ENCODE data around the gene NDUFS6. TPM values are rescaled to one million over a fixed set of nuclear protein-coding genes. Genes with fewer than 3 reads are reported as not detected.

Gene NDUFS6
- total RNA-seq, 1 donor from 2014 or later, result 40.3 TPM

DNA sequence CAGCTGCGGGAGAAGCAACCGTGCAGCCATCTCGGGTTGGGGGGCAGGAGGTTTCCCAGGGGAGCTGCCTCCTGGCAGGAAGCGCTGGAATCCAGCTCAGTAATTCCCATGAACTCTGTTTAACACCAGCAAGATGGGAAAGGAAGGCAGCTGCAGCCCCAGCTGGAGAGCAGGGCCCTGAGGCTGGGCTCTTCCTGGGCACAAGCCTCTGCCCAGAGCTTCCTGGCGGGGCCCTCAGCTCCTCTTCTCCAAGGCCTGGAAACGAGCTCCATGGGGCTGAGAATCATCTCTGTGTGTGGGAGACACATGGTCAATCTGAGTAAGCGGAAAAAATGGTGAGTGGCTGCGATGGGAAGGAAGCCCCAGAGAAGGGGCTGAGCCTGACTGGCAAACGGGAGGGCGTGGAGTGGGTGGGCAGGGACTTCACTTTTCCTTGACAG is 7.9 kb upstream of the NDUFS6 start:
- peaks cover 12% of the 10 kb centered on the region for H3K4me1 Mint-ChIP-seq (ENCODE audit: low read depth, unreplicated experiment)
- no peak for TF ChIP-seq CTCF (IDR thresholded peaks at IDR 0.05; ENCODE audit: partially characterized antibody, unreplicated experiment)
- peaks cover 2% of the 10 kb centered on the region for H3K9me3 Mint-ChIP-seq (ENCODE audit: unreplicated experiment)
- no peaks in the 10 kb centered on the region for H3K27me3 Mint-ChIP-seq (ENCODE audit: unreplicated experiment)
- no peak for DNase-seq
- no peak overlapping the region for H3K4me3 Mint-ChIP-seq (ENCODE audit: unreplicated experiment)
- H3K27ac Mint-ChIP-seq (ENCODE audit: unreplicated experiment), result no peak overlapping the region
- no peaks in the 10 kb centered on the region for H3K36me3 Mint-ChIP-seq (ENCODE audit: unreplicated experiment)

DNA sequence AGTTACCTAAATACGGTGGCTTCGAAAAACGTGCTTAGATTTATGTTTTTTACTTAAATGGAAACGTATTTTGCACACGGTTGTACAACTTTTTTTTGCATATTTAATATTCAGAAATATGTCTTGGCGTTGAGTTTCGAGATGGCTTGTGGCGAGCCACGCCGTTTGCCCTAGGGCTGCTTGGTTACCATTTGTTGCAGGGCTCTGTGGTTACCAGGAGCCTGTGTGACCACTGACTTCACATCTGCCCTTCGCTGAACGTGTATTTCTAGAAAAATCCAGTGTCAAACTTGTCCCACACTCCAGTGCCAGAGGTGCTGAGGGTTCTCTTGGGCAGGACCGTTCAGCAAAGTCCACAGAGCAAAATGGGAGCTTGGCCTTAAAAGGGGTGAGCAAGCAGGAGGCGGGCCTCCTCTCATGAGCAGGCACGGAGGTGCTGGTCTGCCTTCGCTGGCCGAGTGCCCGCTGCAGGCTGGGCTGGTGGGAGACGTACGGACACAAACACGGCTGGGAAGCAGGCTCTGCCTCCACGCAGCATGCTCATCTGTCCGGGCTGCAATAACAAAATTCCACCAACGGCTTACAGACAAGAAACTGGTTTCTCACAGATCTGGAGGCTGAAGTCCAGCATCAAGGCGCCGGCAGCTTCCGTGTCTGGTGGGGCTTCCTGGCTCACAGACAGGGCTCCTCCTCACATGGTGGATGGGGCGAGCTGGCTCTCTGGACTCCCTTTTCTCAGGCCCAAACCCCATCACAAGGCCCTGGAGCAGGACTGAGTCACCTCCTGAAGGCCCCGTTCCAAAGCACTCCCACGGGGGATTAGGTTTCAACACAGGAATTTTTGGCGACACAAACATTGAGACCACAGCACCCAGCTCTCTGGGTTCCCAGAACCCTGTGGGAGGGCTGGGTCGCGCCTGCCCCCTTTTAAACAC is 7.0 kb upstream of the NDUFS6 start:
- no peak overlapping the region for H3K27ac Mint-ChIP-seq (ENCODE audit: unreplicated experiment)
- H3K36me3 Mint-ChIP-seq (ENCODE audit: unreplicated experiment), result no peaks in the 10 kb centered on the region
- TF ChIP-seq CTCF (IDR thresholded peaks at IDR 0.05; ENCODE audit: partially characterized antibody, unreplicated experiment), result no peak
- no peak for DNase-seq
- H3K4me3 Mint-ChIP-seq (ENCODE audit: unreplicated experiment), result no peak overlapping the region
- H3K9me3 Mint-ChIP-seq (ENCODE audit: unreplicated experiment), result peaks cover 5% of the 10 kb centered on the region
- H3K27me3 Mint-ChIP-seq (ENCODE audit: unreplicated experiment), result no peaks in the 10 kb centered on the region
- peaks cover 16% of the 10 kb centered on the region for H3K4me1 Mint-ChIP-seq (ENCODE audit: low read depth, unreplicated experiment)

DNA sequence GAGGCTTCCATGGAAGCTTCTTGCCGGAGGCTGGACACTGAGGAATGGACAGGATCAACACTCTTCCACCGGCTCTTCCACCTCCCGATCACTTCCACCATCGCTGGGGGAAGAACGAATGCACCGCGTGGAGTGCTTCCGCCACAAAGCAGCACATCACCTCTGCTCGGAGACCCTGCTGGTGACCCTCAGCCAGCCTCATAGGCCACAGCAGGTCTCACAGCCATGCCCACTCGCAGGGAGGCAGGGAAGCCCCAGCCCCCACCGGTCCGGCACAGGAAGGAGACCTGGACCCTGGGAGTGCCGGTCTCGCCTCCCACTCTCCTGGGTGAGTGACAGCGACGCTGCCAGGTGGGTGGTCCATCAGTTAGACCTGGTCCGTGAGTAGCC is 6.3 kb upstream of the NDUFS6 start:
- Mint-ChIP-seq H3K4me3 (ENCODE audit: unreplicated experiment) (no peak overlapping the region), H3K27ac (ENCODE audit: unreplicated experiment) (no peak overlapping the region), H3K27me3 (ENCODE audit: unreplicated experiment) (peaks cover 1% of the 10 kb centered on the region), H3K4me1 (ENCODE audit: low read depth, unreplicated experiment) (peaks cover 16% of the 10 kb centered on the region), H3K36me3 (ENCODE audit: unreplicated experiment) (no peaks in the 10 kb centered on the region), H3K9me3 (ENCODE audit: unreplicated experiment) (peaks cover 7% of the 10 kb centered on the region)
- TF ChIP-seq CTCF (IDR thresholded peaks at IDR 0.05; ENCODE audit: partially characterized antibody, unreplicated experiment), result no peak
- DNase-seq, result no peak

- peaks cover 12% of the 10 kb centered on the region for H3K4me1 Mint-ChIP-seq (ENCODE audit: low read depth, unreplicated experiment)
- H3K27ac Mint-ChIP-seq (ENCODE audit: unreplicated experiment), result no peak overlapping the region
- peaks cover 12% of the 10 kb centered on the region for H3K9me3 Mint-ChIP-seq (ENCODE audit: unreplicated experiment)
- H3K27me3 Mint-ChIP-seq (ENCODE audit: unreplicated experiment), result peaks cover 5% of the 10 kb centered on the region
- no peak overlapping the region for H3K4me3 Mint-ChIP-seq (ENCODE audit: unreplicated experiment)
- no peak for TF ChIP-seq CTCF (IDR thresholded peaks at IDR 0.05; ENCODE audit: partially characterized antibody, unreplicated experiment)
- H3K36me3 Mint-ChIP-seq (ENCODE audit: unreplicated experiment), result no peaks in the 10 kb centered on the region
- no peak for DNase-seq
Measured at GRCh38 chr5:1795506-1795905, 5.7 kb upstream of the NDUFS6 start.

DNA sequence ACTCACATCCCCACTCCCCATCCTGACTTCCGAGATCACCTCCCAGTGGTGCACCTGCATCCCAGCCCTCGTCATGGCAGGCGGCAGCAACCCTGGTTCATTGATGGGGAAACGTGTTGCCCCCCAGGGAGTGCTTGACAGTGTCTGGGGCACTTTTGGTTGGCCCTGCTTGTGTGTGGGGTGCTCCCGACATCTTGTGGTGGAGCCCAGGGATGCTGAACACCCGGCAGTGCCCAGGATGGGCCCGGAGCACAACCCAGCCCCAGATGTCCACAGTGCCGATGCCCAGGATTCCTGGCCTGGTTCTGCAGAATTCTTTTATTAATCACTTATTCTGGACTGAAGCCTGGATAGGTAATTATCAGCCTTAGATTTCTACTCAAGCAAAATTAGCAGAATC is 5.3 kb upstream of the NDUFS6 start:
- Mint-ChIP-seq H3K27ac (ENCODE audit: unreplicated experiment) (no peak overlapping the region), H3K4me1 (ENCODE audit: low read depth, unreplicated experiment) (peaks cover 11% of the 10 kb centered on the region), H3K9me3 (ENCODE audit: unreplicated experiment) (peaks cover 14% of the 10 kb centered on the region), H3K36me3 (ENCODE audit: unreplicated experiment) (no peaks in the 10 kb centered on the region), H3K27me3 (ENCODE audit: unreplicated experiment) (peaks cover 5% of the 10 kb centered on the region), H3K4me3 (ENCODE audit: unreplicated experiment) (no peak overlapping the region)
- DNase-seq, result no peak
- TF ChIP-seq CTCF (IDR thresholded peaks at IDR 0.05; ENCODE audit: partially characterized antibody, unreplicated experiment), result no peak

Measured in glutamatergic neuron (in vitro differentiated cells).